Activated CD8-positive, alpha-beta memory T cell treated with anti-CD3 and anti-CD28 coated beads, Interleukin-2, amount 50 U/mL, for 48 hours (primary cell): ENCODE measurements around the gene PCDHGA1.

Experiments used
- DNase-seq: peaks from one replicate; pipeline ENCODE4 v3.0.0-alpha.2; 2020

PCDHGA1 gene

GRCh38 chr5:141465351-141465750 is 135.0 kb downstream of the PCDHGA1 start:
- no peak for DNase-seq

- DNase-seq = peak; percentile 76
Observed at GRCh38 chr5:141475625-141476131, 145.4 kb downstream of the PCDHGA1 start, which contains the start of gene PCDHGC3. PCDHGC3 (plus strand) TSS chr5:141475966; CDS start chr5:141476117, 151 bp downstream.

- DNase-seq = no peak
Observed at GRCh38 chr5:141476132-141476911, 146.0 kb downstream of the PCDHGA1 start.

GRCh38 chr5:141477044-141477575 is 146.8 kb downstream of the PCDHGA1 start:
- DNase-seq = no peak

GRCh38 chr5:141477815-141478214 is 147.5 kb downstream of the PCDHGA1 start:
- DNase-seq = no peak

DNA sequence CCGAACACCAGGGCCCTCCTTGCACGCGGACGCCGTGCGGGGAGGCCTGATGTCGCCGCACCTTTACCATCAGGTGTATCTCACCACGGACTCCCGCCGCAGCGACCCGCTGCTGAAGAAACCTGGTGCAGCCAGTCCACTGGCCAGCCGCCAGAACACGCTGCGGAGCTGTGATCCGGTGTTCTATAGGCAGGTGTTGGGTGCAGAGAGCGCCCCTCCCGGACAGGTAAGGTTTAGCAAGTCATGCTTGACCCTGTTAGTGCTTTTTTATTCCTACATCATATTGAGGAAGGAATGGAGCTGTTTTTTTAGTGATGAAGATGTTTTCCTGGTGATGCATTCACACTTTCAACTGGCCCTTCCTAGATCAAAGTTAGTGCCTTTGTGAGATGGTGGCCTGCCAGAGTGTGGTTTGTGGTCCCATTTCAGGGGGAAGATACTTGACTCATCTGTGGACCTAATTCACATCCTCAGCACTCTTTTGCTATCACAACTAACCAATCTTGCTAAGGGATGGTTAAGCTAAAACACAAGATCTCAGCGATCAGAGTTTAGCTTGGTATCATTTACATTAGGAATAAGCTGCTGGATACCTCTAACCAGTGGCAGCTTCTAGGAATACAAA is 148.1 kb downstream of the PCDHGA1 start:
- no peak for DNase-seq

DNA sequence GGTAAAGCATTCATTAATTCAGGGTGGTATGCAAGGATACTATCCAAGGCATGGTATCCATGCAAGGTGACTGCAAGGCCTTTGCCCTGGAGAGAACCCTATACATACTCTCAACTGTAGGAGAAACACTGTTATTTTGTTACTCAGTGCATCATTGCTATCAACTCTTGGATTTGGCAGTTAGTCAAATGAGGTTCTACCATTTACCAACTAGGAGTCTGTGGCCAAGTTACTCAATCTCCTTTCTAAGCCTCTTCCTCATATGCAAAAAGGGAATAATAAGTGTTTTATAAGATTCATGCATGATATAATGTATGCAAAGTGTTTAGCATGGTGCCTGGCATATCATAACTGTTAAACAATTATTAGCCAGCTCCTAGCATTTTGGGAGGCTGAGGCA is 149.5 kb downstream of the PCDHGA1 start:
- DNase-seq = no peak

- DNase-seq = no peak
Observed at GRCh38 chr5:141483902-141484301, 153.6 kb downstream of the PCDHGA1 start.

DNA sequence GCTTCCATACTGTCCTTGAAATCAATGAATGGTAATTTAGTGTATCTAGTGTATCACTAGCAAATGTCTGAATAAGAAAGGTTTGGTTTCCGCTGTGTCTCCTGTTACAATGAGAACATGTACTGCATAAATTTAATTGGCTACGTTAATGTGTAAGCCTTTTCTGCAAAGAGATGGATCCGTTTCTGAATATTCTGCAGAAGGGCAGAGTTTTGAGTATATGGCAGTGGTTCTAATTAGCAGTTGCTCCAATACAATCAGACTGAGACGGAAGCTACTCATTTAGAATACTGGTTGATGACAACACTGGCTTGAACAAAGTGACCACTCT is 154.0 kb downstream of the PCDHGA1 start:
- no peak for DNase-seq

DNA sequence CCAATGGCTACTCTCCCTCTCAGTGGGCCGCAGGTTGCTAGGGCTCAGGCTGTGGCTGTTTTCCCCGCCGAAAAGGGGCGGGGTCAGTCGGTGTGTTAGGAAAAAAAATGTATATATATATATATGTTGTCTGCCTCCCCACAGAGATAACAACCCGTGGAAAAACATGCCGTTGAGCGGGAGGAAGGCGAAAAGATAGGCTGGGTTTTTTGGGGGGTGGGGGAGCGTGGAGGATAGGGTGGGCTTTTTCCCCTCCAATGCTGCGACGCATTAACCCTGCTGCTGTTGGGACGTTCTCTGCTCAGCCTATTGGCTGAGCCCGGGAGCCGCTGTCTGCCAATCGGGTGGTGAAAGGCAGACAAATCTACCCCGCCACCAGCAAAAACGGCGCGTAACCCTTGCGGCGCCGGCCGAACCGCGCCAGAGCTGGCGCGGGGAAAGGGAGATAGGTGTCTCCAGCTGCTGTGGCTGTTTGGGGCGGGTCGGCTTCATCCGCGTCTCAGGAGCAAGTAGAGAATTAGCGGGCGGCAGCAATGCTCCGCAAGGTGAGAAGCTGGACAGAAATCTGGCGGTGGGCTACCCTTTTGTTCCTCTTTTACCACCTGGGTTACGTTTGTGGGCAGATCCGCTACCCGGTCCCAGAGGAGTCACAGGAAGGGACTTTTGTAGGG is 154.5 kb downstream of the PCDHGA1 start, which contains the start of gene PCDHGC4:
Gene PCDHGC4 (plus strand): TSS at position 390 of the 671 bp plus-strand sequence. CDS start 144 bp downstream, at position 534.
- DNase-seq = no peak

GRCh38 chr5:141485321-141486055 is 155.2 kb downstream of the PCDHGA1 start:
- DNase-seq = no peak

GRCh38 chr5:141486091-141486490 is 155.8 kb downstream of the PCDHGA1 start:
- DNase-seq = no peak

DNA sequence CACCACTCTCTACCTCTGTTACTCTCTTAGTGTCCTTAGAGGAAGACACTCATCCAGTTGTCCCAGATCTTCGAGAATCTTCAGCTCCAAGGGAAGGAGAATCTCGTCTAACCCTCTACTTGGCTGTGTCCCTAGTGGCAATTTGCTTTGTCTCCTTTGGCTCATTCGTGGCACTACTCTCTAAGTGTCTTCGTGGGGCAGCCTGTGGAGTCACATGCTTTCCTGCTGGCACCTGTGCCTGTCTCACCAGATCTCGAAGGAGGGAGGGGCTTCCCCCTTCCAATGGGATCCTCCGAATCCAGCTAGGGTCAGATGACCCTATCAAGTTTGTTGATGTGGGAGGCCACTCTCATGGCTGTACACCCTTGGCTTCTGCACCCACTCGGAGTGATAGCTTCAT is 156.8 kb downstream of the PCDHGA1 start:
- DNase-seq = no peak

DNA sequence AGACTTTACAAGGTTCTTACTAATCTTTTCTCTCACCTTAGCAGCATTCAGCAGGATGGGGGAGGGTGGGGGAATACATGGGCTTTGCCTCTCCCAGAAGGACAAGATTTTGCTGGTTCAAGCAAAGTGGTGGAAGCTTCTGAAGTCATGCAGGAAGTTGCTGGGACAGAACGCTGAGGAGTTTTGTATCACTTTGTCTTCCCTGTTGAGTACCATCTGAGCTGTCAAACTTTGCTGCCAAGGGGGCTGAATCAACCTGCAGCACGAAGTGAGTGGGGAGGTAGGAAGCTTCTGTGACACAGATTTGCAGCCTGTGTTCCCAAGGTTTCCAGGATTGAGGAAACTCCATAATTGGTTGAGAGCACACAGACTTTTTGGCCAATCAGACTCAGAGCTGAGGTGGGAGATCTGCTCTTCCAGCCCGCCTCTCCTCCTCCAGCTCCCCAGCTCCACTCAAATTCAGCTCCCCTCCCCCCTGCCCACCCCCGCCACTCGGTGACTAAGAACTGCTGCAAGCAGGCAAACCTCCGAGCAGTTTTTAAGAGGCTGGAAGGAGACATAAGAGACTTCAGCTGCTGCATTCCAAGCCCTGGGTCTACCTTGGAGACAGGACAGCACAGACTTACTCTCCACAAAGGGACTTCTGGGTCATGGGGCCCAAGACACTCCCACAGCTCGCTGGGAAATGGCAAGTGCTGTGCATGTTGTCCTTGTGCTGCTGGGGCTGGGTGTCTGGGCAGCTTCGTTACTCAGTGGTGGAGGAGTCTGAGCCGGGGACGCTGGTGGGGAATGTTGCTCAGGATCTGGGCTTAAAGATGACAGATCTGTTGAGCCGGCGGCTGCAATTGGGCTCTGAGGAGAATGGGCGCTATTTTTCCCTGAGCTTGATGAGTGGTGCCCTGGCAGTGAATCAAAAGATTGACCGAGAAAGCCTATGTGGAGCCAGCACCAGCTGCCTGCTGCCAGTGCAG is 158.6 kb downstream of the PCDHGA1 start, which contains the start of gene PCDHGC5:
Gene PCDHGC5 (plus strand): TSS at position 491 of the 971 bp plus-strand sequence. CDS start 160 bp downstream, at position 651.
- DNase-seq = no peak

DNA sequence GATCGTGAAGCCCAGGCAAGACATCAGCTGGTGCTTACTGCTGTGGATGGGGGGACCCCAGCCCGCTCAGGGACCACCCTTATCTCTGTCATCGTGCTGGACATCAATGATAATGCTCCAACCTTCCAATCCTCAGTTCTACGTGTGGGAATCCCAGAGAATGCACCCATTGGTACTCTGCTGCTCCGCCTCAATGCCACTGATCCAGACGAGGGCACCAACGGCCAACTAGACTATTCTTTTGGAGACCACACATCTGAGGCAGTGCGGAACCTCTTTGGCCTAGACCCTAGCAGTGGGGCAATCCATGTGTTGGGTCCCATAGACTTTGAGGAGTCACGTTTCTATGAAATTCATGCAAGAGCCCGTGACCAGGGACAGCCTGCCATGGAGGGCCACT is 159.5 kb downstream of the PCDHGA1 start:
- no peak for DNase-seq

DNA sequence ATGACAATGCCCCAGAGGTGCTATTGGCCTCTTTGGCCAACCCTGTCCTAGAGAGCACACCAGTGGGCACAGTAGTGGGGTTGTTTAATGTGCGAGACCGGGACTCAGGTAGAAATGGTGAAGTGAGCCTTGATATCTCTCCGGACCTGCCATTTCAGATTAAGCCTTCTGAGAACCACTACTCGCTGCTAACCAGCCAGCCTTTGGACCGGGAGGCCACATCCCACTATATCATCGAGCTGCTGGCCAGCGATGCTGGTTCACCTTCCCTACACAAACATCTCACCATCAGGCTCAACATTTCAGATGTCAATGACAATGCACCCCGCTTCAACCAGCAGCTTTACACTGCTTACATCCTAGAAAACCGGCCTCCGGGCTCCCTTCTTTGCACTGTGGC is 160.0 kb downstream of the PCDHGA1 start:
- DNase-seq = no peak

DNA sequence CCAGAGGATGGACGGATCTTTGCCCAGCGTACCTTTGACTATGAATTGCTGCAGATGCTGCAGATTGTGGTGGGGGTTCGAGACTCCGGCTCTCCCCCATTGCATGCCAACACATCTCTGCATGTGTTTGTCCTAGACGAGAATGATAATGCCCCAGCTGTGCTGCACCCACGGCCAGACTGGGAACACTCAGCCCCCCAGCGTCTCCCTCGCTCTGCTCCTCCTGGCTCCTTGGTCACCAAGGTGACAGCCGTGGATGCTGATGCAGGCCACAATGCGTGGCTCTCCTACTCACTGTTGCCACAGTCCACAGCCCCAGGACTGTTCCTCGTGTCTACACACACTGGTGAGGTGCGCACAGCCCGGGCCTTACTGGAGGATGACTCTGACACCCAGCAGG is 160.5 kb downstream of the PCDHGA1 start:
- DNase-seq = no peak

- no peak for DNase-seq
Observed at GRCh38 chr5:141491323-141492167, 161.2 kb downstream of the PCDHGA1 start.

DNA sequence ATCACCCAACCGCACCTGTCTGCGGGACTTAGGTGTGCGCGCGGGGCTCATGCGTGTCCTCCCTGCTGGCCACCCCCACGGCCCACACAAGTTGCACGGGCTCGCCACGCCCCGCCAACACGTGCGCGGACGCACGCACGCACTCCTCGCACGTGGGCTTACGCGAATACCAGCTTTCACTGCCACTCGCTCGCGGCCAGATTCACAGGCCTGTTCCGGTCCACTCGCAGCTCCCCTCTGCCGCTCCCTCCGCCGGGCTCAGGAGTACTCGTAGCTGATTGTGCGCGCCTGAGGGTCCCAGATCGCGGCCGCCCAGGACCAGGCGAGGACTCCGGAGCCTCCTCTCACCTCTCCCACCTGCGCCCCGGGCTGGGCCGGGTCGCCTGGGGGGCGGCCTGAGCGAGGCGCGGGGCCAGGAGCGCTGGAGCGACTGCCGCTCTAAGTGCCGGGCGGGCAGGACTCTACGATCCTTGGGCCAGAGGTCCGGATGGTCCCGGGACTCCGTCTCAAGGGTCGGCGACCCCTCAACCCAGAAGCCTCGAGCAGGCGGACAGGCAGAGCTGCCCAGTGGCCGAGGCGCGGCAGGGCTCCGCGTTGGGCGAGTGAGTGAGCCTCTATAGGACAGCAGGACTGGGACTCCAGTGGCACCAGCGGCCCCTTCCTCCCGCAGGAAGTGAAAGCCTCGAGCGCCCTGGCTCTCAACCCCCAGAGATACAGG is 162.0 kb downstream of the PCDHGA1 start:
- no peak for DNase-seq
